MG63 (cell line): ENCODE results near the gene PSMA5. TPM values are rescaled to one million over a fixed set of nuclear protein-coding genes. Genes with fewer than 3 reads are reported as not detected.
A peak's percentile ranks its signal among the peaks of the same experiment; 100 is the strongest.

Experiments used
- DNase-seq: peaks from one replicate; pipeline ENCODE4 v3.0.0-alpha.2; 2020
- H3K27me3 ChIP-seq: fragments of 250-450 bp; sonication (Bioruptor Pico); 2 replicates; pipeline ENCODE4 v1.5.1; 2020; ENCODE audit warnings: mild to moderate bottlenecking, moderate library complexity
- H3K36me3 ChIP-seq: fragments of 250-450 bp; sonication (Bioruptor Pico); 2 replicates; pipeline ENCODE4 v1.5.1; 2020; ENCODE audit warnings: mild to moderate bottlenecking, moderate library complexity
- H3K4me3 ChIP-seq: fragments of 250-450 bp; sonication (Bioruptor Pico); 2 replicates; pipeline ENCODE4 v1.5.1; 2020; ENCODE audit warnings: mild to moderate bottlenecking, moderate library complexity
- H3K9me3 ChIP-seq: fragments of 250-450 bp; sonication (Bioruptor Pico); 2 replicates; pipeline ENCODE4 v1.5.1; 2020; ENCODE audit warnings: mild to moderate bottlenecking, moderate library complexity
- total RNA-seq: library from RNA; depleted of rRNA; stranded (reverse); fragments of >200 nt; shearing (Covaris generic); gene quantifications from 2 replicates; pipeline ENCODE4 v1.2.3, GENCODE V29; 2014; ENCODE audit warnings: low replicate concordance

PSMA5 gene
- total RNA-seq, 1 experiment from 2014 or later: 304 TPM

GRCh38 chr1:109444346-109444745, 18.1 kb upstream of the PSMA5 start:
- no peak for DNase-seq
- H3K36me3 ChIP-seq: no peaks in the 10 kb centered on the region

GRCh38 chr1:109443476-109443875, 17.2 kb upstream of the PSMA5 start:
- H3K36me3 ChIP-seq: no peaks in the 10 kb centered on the region
- H3K9me3 ChIP-seq: 0 out of 2 replicates have a peak, but pooled peaks cover 3% of the 10 kb centered on the region
- H3K27me3 ChIP-seq: peaks cover 58% of the 10 kb centered on the region
- no peak for DNase-seq
- no peak overlapping the region for H3K4me3 ChIP-seq

More at GRCh38 chr1:109444346-109444745, 18.1 kb upstream of the PSMA5 start:
- peaks cover 66% of the 10 kb centered on the region for H3K27me3 ChIP-seq
- no peak overlapping the region for H3K4me3 ChIP-seq
- peaks cover 6% of the 10 kb centered on the region; the same call in 1 of the 2 replicates for H3K9me3 ChIP-seq

DNA sequence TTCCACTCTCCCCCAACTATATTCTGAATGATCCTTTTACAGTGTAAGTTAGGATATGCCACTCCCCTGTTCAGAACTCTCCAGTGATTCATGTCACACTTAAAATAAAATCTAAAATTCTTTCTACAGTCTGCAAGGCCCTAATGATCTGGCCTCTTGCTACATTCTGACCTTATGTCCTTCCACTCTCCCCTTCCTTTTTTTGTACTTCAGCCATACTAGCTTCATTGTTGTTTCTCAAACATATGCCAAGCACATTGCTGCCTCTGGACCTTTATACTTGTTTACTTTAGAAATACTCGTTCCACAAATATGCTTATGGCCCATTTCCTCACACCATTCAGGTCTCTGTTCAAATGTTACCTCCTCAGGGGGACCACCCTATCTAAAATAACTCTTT, 14.8 kb upstream of the PSMA5 start:
- no peak for DNase-seq
- Histone ChIP-seq H3K4me3 (no peak overlapping the region), H3K27me3 (peaks cover 41% of the 10 kb centered on the region), H3K36me3 (no peaks in the 10 kb centered on the region), H3K9me3 (0 out of 2 replicates have a peak, but pooled peaks cover 3% of the 10 kb centered on the region)

GRCh38 chr1:109438798-109439297, 12.6 kb upstream of the PSMA5 start:
- Histone ChIP-seq H3K36me3 (no peaks in the 10 kb centered on the region), H3K4me3 (no peak overlapping the region), H3K9me3 (0 out of 2 replicates have a peak, but pooled peaks cover 3% of the 10 kb centered on the region), H3K27me3 (peaks cover 22% of the 10 kb centered on the region)
- DNase-seq: peak; percentile 80

- no peak for DNase-seq
- H3K36me3 ChIP-seq: no peaks in the 10 kb centered on the region
These were observed 8.2 kb upstream of the PSMA5 start for GRCh38 chr1:109434484-109434883.

DNA sequence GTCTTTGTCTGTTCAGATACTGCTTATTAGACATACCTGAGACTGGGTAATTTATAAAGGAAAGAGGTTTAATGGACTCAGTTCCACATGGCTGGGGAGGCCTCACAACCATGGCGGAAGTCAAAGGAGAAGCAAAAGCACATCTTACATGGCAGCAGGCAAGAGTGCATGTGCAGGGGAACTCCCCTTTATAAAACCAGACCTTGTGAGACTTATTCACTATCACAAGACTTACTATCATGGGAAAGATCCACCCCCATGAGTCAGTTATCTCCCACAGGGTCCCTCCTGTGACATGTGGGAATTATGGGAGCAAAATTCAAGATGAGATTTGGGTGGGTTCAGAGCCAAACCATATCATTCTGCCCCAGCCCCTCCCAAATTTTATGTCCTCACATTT, 7.1 kb upstream of the PSMA5 start:
- Histone ChIP-seq H3K9me3 (no peaks in the 10 kb centered on the region), H3K4me3 (no peak overlapping the region), H3K27me3 (no peaks in the 10 kb centered on the region), H3K36me3 (no peaks in the 10 kb centered on the region)
- no peak for DNase-seq

More at GRCh38 chr1:109434484-109434883, 8.2 kb upstream of the PSMA5 start:
- H3K27me3 ChIP-seq: no peaks in the 10 kb centered on the region
- H3K9me3 ChIP-seq: no peaks in the 10 kb centered on the region
- H3K4me3 ChIP-seq: no peak overlapping the region

DNA sequence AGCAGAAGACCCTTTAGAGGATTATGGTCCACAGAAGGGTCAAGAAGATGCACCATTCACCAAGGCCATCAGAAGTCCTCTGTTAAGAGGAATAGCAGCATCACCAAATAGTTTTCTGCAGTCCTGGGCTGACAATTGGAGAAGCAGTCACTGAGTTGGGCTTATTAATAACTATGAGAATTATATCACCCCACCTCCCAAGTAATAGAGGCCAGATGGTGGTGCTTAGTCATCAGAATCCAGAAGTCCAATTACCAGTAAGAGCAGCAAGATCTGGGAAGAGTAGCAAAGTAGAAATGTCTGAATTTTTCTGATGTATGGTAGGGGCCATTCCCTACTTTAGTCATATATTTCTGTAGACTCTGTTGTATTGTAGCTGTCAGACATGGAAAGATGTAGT, 6.1 kb upstream of the PSMA5 start:
- Histone ChIP-seq H3K4me3 (no peak overlapping the region), H3K27me3 (no peaks in the 10 kb centered on the region), H3K9me3 (no peaks in the 10 kb centered on the region), H3K36me3 (no peaks in the 10 kb centered on the region)
- no peak for DNase-seq

- no peaks in the 10 kb centered on the region for H3K27me3 ChIP-seq
- peak overlapping the region; percentile 72 for H3K4me3 ChIP-seq
- DNase-seq: no peak
- no peaks in the 10 kb centered on the region for H3K9me3 ChIP-seq
- peaks cover 29% of the 10 kb centered on the region for H3K36me3 ChIP-seq
These were observed 871 bp upstream of the PSMA5 start for GRCh38 chr1:109427171-109427467.

- peak overlapping the region; percentile 72 for H3K4me3 ChIP-seq
- H3K36me3 ChIP-seq: peaks cover 42% of the 10 kb centered on the region
- no peaks in the 10 kb centered on the region for H3K9me3 ChIP-seq
- DNase-seq: peak; percentile 84
- H3K27me3 ChIP-seq: no peaks in the 10 kb centered on the region
These were observed 612 bp downstream of the PSMA5 start for GRCh38 chr1:109425391-109426280.

DNA sequence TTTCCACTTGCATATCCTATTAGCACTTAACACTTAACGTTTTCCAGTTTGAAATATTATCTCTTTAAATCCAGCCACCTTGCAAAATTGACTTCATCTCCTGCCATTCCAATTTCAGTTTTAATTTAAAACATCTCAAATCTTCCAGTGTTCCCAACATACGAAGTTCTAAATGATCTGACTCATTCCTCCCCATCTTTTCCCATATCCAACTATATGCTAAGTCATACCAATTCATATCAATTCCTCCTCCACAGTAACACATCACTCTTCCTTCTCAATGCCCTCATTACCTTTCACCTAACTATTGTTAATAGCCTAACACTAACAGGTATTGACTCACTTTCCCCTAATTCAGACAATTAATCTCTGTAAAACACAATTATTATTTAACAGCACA, 2.8 kb downstream of the PSMA5 start:
- Histone ChIP-seq H3K36me3 (peaks cover 62% of the 10 kb centered on the region), H3K27me3 (no peaks in the 10 kb centered on the region), H3K9me3 (no peaks in the 10 kb centered on the region), H3K4me3 (no peak overlapping the region)
- no peak for DNase-seq

GRCh38 chr1:109412551-109412950, 13.7 kb downstream of the PSMA5 start:
- no peak overlapping the region for H3K4me3 ChIP-seq
- H3K27me3 ChIP-seq: no peaks in the 10 kb centered on the region
- H3K36me3 ChIP-seq: peaks cover 100% of the 10 kb centered on the region
- no peak for DNase-seq
- no peaks in the 10 kb centered on the region for H3K9me3 ChIP-seq

- Histone ChIP-seq H3K36me3 (peaks cover 88% of the 10 kb centered on the region), H3K9me3 (no peaks in the 10 kb centered on the region), H3K27me3 (no peaks in the 10 kb centered on the region), H3K4me3 (no peak overlapping the region)
- no peak for DNase-seq
These were observed 21.4 kb downstream of the PSMA5 start for GRCh38 chr1:109404838-109405237.

DNA sequence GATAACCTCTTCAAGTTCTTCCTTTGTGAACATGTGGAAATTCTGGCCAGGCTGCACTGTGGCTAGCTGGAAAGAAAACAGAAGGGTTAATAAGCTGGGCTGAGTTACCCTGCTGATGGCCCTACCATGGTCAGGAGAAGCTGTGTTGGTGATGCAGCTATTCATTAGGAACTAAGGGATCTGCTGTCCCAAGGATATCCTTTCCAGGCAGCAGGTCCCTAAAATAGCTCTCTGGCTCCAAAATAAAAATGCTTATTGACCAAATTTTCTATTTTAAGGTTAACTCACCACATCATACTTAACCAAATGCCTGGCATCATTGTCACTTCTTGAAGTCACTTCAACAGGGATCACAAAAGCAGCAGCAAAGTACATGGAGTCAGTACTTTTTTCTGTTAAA, 24.2 kb downstream of the PSMA5 start:
- Histone ChIP-seq H3K36me3 (peaks cover 64% of the 10 kb centered on the region), H3K9me3 (no peaks in the 10 kb centered on the region), H3K27me3 (no peaks in the 10 kb centered on the region; the same call in 1 of the 2 replicates), H3K4me3 (no peak overlapping the region)
- no peak for DNase-seq

DNA sequence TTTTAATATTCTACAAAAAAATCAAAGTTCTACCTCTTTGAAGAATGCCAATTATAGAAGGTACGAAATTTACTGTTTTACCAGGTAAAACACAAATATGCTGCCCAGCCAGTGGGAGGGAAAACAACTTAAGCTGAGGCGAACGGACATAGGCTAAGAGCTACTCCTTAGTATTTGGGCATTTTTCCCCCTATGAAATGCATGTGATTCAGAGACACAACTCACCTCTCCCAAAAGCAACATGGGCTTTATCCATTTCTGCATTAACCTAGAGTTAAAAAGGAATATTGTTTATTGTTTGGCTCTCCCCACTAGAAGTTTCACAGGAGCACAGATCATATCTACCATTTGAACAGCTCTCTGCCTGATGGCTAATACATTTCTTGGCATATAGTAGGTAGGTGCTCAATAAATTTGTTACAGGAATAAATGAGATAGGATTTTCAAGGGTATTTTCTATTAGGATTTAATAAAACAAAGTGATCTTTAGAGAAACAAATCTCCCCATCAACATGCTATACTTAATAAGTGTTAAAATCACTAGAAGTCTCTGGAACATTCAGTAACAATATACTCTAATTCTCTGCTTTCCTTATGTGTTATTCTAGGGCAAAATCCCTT, 26.1 kb downstream of the PSMA5 start:
- no peaks in the 10 kb centered on the region for H3K9me3 ChIP-seq

DNA sequence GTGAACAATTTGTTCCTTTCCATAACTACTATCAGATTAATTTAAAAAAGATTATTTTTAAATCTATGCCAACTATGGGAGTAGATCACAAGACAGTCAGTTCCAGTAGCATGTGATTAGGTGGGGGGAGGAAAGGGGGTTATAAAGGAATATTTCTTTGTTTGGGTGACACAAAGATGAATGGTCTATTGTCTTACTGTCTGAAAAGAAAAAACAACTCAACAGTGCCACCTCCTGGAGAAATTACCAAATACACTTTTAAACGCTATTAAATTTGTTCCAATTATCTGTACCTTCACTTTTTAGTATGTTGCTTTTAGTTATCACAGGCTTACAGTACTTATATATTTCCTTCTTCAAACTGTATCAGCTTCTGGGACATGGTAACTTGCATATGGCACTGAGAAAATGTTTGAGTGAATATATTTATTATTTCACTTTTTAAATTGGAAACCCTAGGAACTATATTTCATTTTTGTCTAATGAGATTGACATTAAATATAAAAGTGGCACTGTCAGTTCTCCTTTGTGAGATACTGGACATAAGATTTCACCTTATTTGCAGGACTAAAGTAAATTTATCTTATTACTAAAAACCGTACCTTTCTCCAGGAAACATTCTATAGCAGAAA, 26.8 kb downstream of the PSMA5 start:
- Histone ChIP-seq H3K9me3 (no peaks in the 10 kb centered on the region), H3K27me3 (peaks cover 5% of the 10 kb centered on the region; the same call in 1 of the 2 replicates), H3K36me3 (peaks cover 40% of the 10 kb centered on the region), H3K4me3 (no peak overlapping the region)
- no peak for DNase-seq

More for the DNA sequence above, 26.1 kb downstream of the PSMA5 start:
- Histone ChIP-seq H3K27me3 (peaks cover 5% of the 10 kb centered on the region; the same call in 1 of the 2 replicates), H3K4me3 (no peak overlapping the region), H3K36me3 (peaks cover 47% of the 10 kb centered on the region)
- no peak for DNase-seq

GRCh38 chr1:109398343-109399225, 27.7 kb downstream of the PSMA5 start:
- DNase-seq: no peak
- H3K36me3 ChIP-seq: peaks cover 31% of the 10 kb centered on the region
- no peaks in the 10 kb centered on the region for H3K9me3 ChIP-seq
- peak overlapping the region; percentile 39 for H3K4me3 ChIP-seq
- H3K27me3 ChIP-seq: peaks cover 5% of the 10 kb centered on the region; the same call in 1 of the 2 replicates
